ENCODE results near the gene DIPK1A.

- TF ChIP-seq, protein P1, sequence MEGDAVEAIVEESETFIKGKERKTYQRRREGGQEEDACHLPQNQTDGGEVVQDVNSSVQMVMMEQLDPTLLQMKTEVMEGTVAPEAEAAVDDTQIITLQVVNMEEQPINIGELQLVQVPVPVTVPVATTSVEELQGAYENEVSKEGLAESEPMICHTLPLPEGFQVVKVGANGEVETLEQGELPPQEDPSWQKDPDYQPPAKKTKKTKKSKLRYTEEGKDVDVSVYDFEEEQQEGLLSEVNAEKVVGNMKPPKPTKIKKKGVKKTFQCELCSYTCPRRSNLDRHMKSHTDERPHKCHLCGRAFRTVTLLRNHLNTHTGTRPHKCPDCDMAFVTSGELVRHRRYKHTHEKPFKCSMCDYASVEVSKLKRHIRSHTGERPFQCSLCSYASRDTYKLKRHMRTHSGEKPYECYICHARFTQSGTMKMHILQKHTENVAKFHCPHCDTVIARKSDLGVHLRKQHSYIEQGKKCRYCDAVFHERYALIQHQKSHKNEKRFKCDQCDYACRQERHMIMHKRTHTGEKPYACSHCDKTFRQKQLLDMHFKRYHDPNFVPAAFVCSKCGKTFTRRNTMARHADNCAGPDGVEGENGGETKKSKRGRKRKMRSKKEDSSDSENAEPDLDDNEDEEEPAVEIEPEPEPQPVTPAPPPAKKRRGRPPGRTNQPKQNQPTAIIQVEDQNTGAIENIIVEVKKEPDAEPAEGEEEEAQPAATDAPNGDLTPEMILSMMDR (IDR thresholded peaks at IDR 0.05), result peak in 10 of 12 donors; percentile 12 to 48 (median 36)
- TF ChIP-seq POLR2A (IDR thresholded peaks at IDR 0.05), result no peak
Measured at GRCh38 chr1:92968138-92969032, 7.1 kb upstream of the DIPK1A start.
